Measurements from ENCODE around the gene CHMP2A.

CHMP2A gene

GRCh38 chr19:58575183-58576041, 20.5 kb upstream of the CHMP2A start (continued):
- TF ChIP-seq ZNF449 (tag by site-specific recombination; IDR thresholded peaks at IDR 0.05): no peak

- ChIA-PET POLR2A (no interaction called here), CTCF (interaction anchor here (0.6 kb wide), 1 partner anchor 779 kb away, joined by 3 read pairs; no protein-coding TSS in a partner anchor)
- H3K4me3 ChIP-seq (ENCODE audit: low read depth, low read length): peak overlapping the region; percentile 67
- H3K36me3 ChIP-seq (ENCODE audit: control insufficient read depth in 2 of 2, insufficient read depth in 1 of 2, low read length in 2 of 2): peaks cover 0 to 34% of the 10 kb centered on the region in 2 experiments; a peak in 2 of 3 replicates
- peaks cover 8% of the 10 kb centered on the region for H3K4me1 ChIP-seq (ENCODE audit: control insufficient read depth, insufficient read depth, low read length)
- peak overlapping the region; percentile 77; the same call in 1 of the 2 replicates for H3K27ac ChIP-seq (ENCODE audit: extremely low read depth, low read depth, low read length)
- H3K9me3 ChIP-seq (ENCODE audit: control insufficient read depth, insufficient read depth, low read depth, low read length): no peaks in the 10 kb centered on the region
- TF ChIP-seq SCRT2 (tag by site-specific recombination; IDR thresholded peaks at IDR 0.05): peak; percentile 76; the same call in 1 of the 2 replicates
- TF ChIP-seq ZBTB21 (tag by site-specific recombination; IDR thresholded peaks at IDR 0.05): no peak
- TF ChIP-seq ATF2 (tag by site-specific recombination; IDR thresholded peaks at IDR 0.05; ENCODE audit: low read depth): peak; percentile 39; the same call in 1 of the 2 replicates
- TF ChIP-seq ZNF768 (tag by site-specific recombination; IDR thresholded peaks at IDR 0.05): no peak
- peak; percentile 68; the same call in 1 of the 2 replicates for TF ChIP-seq HOXD13 (CRISPR knock-in tag; IDR thresholded peaks at IDR 0.05; ENCODE audit: borderline replicate concordance)
- peak; percentile 17; the same call in 1 of the 2 replicates for TF ChIP-seq ZFHX2 (tag by site-specific recombination; conservative IDR thresholded peaks at IDR 0.05)
- TF ChIP-seq ZNF624 (tag by site-specific recombination; IDR thresholded peaks at IDR 0.05): no peak
- TF ChIP-seq ZNF148 (tag by site-specific recombination; IDR thresholded peaks at IDR 0.05; ENCODE audit: borderline replicate concordance): 0 out of 2 replicates have a peak, but pooled peaks have one; percentile 18
- no peak for TF ChIP-seq ZNF324 (tag by site-specific recombination; IDR thresholded peaks at IDR 0.05)
- TF ChIP-seq ZNF341 (tag by site-specific recombination; IDR thresholded peaks at IDR 0.05; ENCODE audit: low read depth): no peak
- no peak for TF ChIP-seq ZNF211 (tag by site-specific recombination; IDR thresholded peaks at IDR 0.05; ENCODE audit: low read depth)
- TF ChIP-seq ZSCAN5A (tag by site-specific recombination; IDR thresholded peaks at IDR 0.05): no peak
- no peak for TF ChIP-seq ZNF138 (tag by site-specific recombination; IDR thresholded peaks at IDR 0.05; ENCODE audit: borderline replicate concordance)
- TF ChIP-seq ZNF513 (tag by site-specific recombination; IDR thresholded peaks at IDR 0.05): no peak
- TF ChIP-seq ZNF777 (tag by site-specific recombination; IDR thresholded peaks at IDR 0.05; ENCODE audit: borderline replicate concordance): 0 out of 2 replicates have a peak, but pooled peaks have one; percentile 66
- no peak for TF ChIP-seq ZNF114 (tag by site-specific recombination; IDR thresholded peaks at IDR 0.05)
- no peak for TF ChIP-seq ZBTB48 (tag by site-specific recombination; IDR thresholded peaks at IDR 0.05)
- no peak for TF ChIP-seq ZNF26 (tag by site-specific recombination; IDR thresholded peaks at IDR 0.05)
- TF ChIP-seq ZNF76 (tag by site-specific recombination; IDR thresholded peaks at IDR 0.05; ENCODE audit: borderline replicate concordance, low read depth): peak; percentile 11; the same call in 1 of the 2 replicates
- 0 out of 2 replicates have a peak, but pooled peaks have one; percentile 33 for TF ChIP-seq ZNF169 (tag by site-specific recombination; IDR thresholded peaks at IDR 0.05)
- TF ChIP-seq MZF1 (tag by site-specific recombination; IDR thresholded peaks at IDR 0.05; ENCODE audit: borderline replicate concordance): no peak
- no peak for TF ChIP-seq ZNF585B (tag by site-specific recombination; IDR thresholded peaks at IDR 0.05)
- TF ChIP-seq ZNF121 (tag by site-specific recombination; IDR thresholded peaks at IDR 0.05): no peak
Measured at GRCh38 chr19:58573658-58574164, 18.8 kb upstream of the CHMP2A start.
